Vagina (tissue), 2 donors: Measurements from ENCODE around the gene FLACC1. TPM values are rescaled to one million over a fixed set of nuclear protein-coding genes. Genes with fewer than 3 reads are reported as not detected.
"Not testable (repeated sequence)": the region's sequence is repeated elsewhere in the genome, so short reads cannot be mapped to it uniquely, and the experiment has no call there.

Experiments
- DNase-seq, 2 donors: peaks; one replicate each; pipeline ENCODE4 v3.0.0-alpha.2; 2017; ENCODE audit errors: extremely low spot score in 2 of 2
- H3K27ac ChIP-seq: fragments of 200-600 bp; sonication (generic); one replicate; pipeline ENCODE4 v1.5.1; 2019
- H3K27me3 ChIP-seq: fragments of 200-600 bp; sonication (generic); one replicate; pipeline ENCODE4 v1.5.1; 2019
- H3K36me3 ChIP-seq, 2 donors: fragments of 200-600 bp; sonication (generic); one replicate each; pipeline ENCODE4 v1.5.1; 2017 to 2019
- H3K4me1 ChIP-seq: fragments of 200-600 bp; sonication (generic); one replicate; pipeline ENCODE4 v1.5.1; 2019
- H3K4me3 ChIP-seq, 2 donors: fragments of 200-600 bp; sonication (generic); 1 replicate in 1 of 2; 2 replicates in 1 of 2; pipeline ENCODE4 v1.5.1; 2016 to 2019
- H3K9me3 ChIP-seq: fragments of 200-600 bp; sonication (generic); one replicate; pipeline ENCODE4 v1.5.1; 2019
- POLR2A ChIP-seq, 2 donors: fragments of 450-650 bp; IDR thresholded peaks; one replicate each; pipeline ENCODE4 v1.6.1; 2017; ENCODE audit warnings: antibody characterized with exemption in 2 of 2, mild to moderate bottlenecking in 2 of 2, moderate library complexity in 2 of 2
- POLR2AphosphoS5 ChIP-seq, 2 donors: sonication (generic); formaldehyde crosslinking; IDR thresholded peaks; one replicate each; pipeline ENCODE4 v1.9.0; 2017; ENCODE audit warnings: antibody characterized with exemption in 2 of 2, mild to moderate bottlenecking in 2 of 2, low read depth in 1 of 2; ENCODE audit not compliant: insufficient read depth in 1 of 2
- intact Hi-C: fragments of 100-400 bp; cut with DNase I; formaldehyde crosslinking; loops from one replicate; pipeline ENCODE4 v1.15.1; 2023
- total RNA-seq: library from RNA; depleted of rRNA; stranded (reverse); fragments of >200 nt; gene quantifications from one replicate; pipeline ENCODE4 v1.2.3, GENCODE V29; 2016
- TF ChIP-seq, protein P1 (sequence below), 3 experiments: fragments of 450-650 bp in 2 of 3; fragments of 200-600 bp in 1 of 3; sonication (generic) in 1 of 3; IDR thresholded peaks; one replicate each; pipeline ENCODE4 v1.5.1; 2017 to 2019; ENCODE audit warnings: antibody characterized with exemption in 3 of 3, mild to moderate bottlenecking in 2 of 3, moderate library complexity in 2 of 3

The FLACC1 gene
- total RNA-seq, 1 donor from 2014 or later: 0.74 TPM

DNA sequence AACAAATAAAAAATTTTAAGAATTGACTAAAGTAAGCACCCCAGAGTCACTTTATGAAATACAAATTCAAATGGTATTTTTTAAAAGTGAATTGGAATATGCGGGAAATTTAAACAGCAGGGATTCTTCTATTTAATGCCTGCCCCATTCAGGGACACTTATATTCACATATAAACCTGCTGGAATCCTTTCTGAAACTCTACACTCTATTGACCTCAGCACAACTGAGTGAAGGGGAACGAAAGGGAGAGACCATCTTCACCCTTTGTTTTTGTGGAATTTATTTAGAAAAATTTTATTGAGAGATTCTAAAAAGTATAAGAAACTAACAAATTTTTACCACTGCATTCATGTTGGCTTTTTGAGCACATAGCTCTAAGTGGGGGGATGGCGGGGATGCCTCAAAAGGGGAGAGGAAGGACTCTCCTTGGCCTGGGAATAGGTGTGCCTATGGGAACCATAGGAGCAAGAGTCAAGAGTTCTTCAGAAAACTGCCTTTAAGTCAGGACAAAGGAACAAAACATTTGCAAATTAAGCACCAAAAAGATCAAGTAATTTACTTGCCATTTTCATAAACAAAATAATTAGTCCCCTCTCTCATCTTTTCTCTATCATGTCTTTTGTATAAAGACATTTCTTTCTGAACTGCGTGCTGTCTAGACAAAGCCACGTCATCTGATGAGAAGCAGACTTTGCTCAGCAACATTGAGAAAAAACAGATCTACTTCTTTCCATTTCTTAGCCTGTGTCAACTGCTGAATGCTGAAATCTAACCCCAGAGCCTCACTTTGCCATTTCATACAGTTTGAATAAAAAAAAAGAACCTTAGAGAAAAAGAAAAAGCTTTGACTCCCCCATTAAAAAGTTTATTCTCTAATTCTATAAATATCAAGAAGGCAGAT lies 21.6 kb upstream of the FLACC1 start:
- intact Hi-C loops: no loop called here
- no peak overlapping the region for H3K4me3 ChIP-seq
- H3K4me1 ChIP-seq: no peaks in the 10 kb centered on the region
- H3K27ac ChIP-seq: no peak overlapping the region
- no peak for DNase-seq
- no peaks in the 10 kb centered on the region for H3K9me3 ChIP-seq
- no peaks in the 10 kb centered on the region for H3K27me3 ChIP-seq
- no peak for TF ChIP-seq POLR2A (IDR thresholded peaks at IDR 0.05)
- TF ChIP-seq, protein P1, sequence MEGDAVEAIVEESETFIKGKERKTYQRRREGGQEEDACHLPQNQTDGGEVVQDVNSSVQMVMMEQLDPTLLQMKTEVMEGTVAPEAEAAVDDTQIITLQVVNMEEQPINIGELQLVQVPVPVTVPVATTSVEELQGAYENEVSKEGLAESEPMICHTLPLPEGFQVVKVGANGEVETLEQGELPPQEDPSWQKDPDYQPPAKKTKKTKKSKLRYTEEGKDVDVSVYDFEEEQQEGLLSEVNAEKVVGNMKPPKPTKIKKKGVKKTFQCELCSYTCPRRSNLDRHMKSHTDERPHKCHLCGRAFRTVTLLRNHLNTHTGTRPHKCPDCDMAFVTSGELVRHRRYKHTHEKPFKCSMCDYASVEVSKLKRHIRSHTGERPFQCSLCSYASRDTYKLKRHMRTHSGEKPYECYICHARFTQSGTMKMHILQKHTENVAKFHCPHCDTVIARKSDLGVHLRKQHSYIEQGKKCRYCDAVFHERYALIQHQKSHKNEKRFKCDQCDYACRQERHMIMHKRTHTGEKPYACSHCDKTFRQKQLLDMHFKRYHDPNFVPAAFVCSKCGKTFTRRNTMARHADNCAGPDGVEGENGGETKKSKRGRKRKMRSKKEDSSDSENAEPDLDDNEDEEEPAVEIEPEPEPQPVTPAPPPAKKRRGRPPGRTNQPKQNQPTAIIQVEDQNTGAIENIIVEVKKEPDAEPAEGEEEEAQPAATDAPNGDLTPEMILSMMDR (IDR thresholded peaks at IDR 0.05): no peak
- TF ChIP-seq POLR2AphosphoS5 (IDR thresholded peaks at IDR 0.05; ENCODE audit: insufficient read depth in 1 of 2, low read depth in 1 of 2): no peak
- H3K36me3 ChIP-seq: peaks cover 0 to 29% of the 10 kb centered on the region in 2 donors

- no peak for DNase-seq
- intact Hi-C loops: no loop called here
- H3K27me3 ChIP-seq: no peaks in the 10 kb centered on the region
- no peak overlapping the region for H3K27ac ChIP-seq
- H3K9me3 ChIP-seq: no peaks in the 10 kb centered on the region
- TF ChIP-seq POLR2AphosphoS5 (IDR thresholded peaks at IDR 0.05; ENCODE audit: insufficient read depth in 1 of 2, low read depth in 1 of 2): no peak
- TF ChIP-seq, protein P1 (IDR thresholded peaks at IDR 0.05): no peak
- TF ChIP-seq POLR2A (IDR thresholded peaks at IDR 0.05): no peak
- no peak overlapping the region for H3K4me3 ChIP-seq
- no peaks in the 10 kb centered on the region for H3K4me1 ChIP-seq
- peaks cover 0 to 18% of the 10 kb centered on the region in 2 donors for H3K36me3 ChIP-seq
Measured at GRCh38 chr2:201377218-201377617, 20.1 kb upstream of the FLACC1 start.

GRCh38 chr2:201369775-201370174 lies 12.6 kb upstream of the FLACC1 start:
- DNase-seq: no peak
- H3K27me3 ChIP-seq: no peaks in the 10 kb centered on the region
- H3K9me3 ChIP-seq: no peaks in the 10 kb centered on the region
- H3K4me1 ChIP-seq: no peaks in the 10 kb centered on the region
- no peaks in the 10 kb centered on the region for H3K36me3 ChIP-seq
- H3K27ac ChIP-seq: no peak overlapping the region
- intact Hi-C loops: loop anchor here (10.0 kb wide), 1 partner anchor 135 kb away; no protein-coding TSS in a partner anchor
- H3K4me3 ChIP-seq: no peak overlapping the region
- TF ChIP-seq POLR2A (IDR thresholded peaks at IDR 0.05): no peak
- TF ChIP-seq, protein P1 (IDR thresholded peaks at IDR 0.05): no peak
- TF ChIP-seq POLR2AphosphoS5 (IDR thresholded peaks at IDR 0.05; ENCODE audit: insufficient read depth in 1 of 2, low read depth in 1 of 2): no peak

GRCh38 chr2:201369318-201369717 lies 12.2 kb upstream of the FLACC1 start:
- not testable (repeated sequence) for H3K4me1 ChIP-seq, H3K9me3 ChIP-seq, H3K36me3 ChIP-seq, H3K27me3 ChIP-seq, H3K4me3 ChIP-seq, H3K27ac ChIP-seq, DNase-seq
- intact Hi-C loops: loop anchor here (10.0 kb wide), 1 partner anchor 135 kb away; no protein-coding TSS in a partner anchor

DNA sequence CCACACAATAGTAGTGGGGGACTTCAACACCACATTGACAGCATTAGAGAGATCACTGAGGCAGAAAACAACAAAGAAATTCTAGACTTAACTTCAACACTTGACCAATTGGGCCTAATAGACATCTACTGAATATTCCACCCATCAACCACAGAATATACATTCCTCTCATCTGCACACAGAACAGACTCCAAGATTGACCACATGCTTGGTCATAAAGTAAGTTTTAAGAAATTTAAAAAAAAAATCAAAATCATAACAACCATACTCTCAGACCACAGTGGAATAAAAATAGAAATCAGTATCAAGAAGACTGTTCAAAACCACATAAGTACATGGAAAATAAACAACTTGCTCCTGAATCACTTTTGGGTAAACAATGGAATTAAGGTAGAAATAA lies 9.0 kb upstream of the FLACC1 start:
- TF ChIP-seq POLR2A (IDR thresholded peaks at IDR 0.05) (no peak), POLR2AphosphoS5 (IDR thresholded peaks at IDR 0.05; ENCODE audit: insufficient read depth in 1 of 2, low read depth in 1 of 2) (no peak)
- TF ChIP-seq, protein P1 (IDR thresholded peaks at IDR 0.05): no peak
- no peaks in the 10 kb centered on the region for H3K4me1 ChIP-seq
- no peak overlapping the region for H3K27ac ChIP-seq
- H3K36me3 ChIP-seq: no peaks in the 10 kb centered on the region
- no peak for DNase-seq
- H3K9me3 ChIP-seq: no peaks in the 10 kb centered on the region
- H3K4me3 ChIP-seq: no peak overlapping the region
- intact Hi-C loops: loop anchor here (10.0 kb wide), 1 partner anchor 131 kb away; no protein-coding TSS in a partner anchor
- H3K27me3 ChIP-seq: no peaks in the 10 kb centered on the region
